Mesodermal cell (in vitro differentiated cells): ENCODE measurements around the gene PON3. TPM values are rescaled to one million over a fixed set of nuclear protein-coding genes. Genes with fewer than 3 reads are reported as not detected.

Source experiments
- H3K27ac ChIP-seq: 2 replicates; pipeline ENCODE4 v1.7.0; 2013; ENCODE audit warnings: mild to moderate bottlenecking, low read depth, low read length, moderate library complexity; ENCODE audit not compliant: severe bottlenecking
- H3K36me3 ChIP-seq: 2 replicates; pipeline ENCODE4 v1.7.1; 2013; ENCODE audit warnings: mild to moderate bottlenecking, low read length, moderate library complexity; ENCODE audit not compliant: control insufficient read depth, insufficient read depth
- H3K4me1 ChIP-seq: one replicate; pipeline ENCODE4 v1.7.1; 2013; ENCODE audit warnings: mild to moderate bottlenecking, low read length; ENCODE audit not compliant: insufficient read depth, control insufficient read depth, poor library complexity, severe bottlenecking
- H3K4me3 ChIP-seq: 2 replicates; pipeline ENCODE4 v1.7.0; 2013; ENCODE audit warnings: low read length, control low read depth, mild to moderate bottlenecking; ENCODE audit not compliant: insufficient read depth, poor library complexity, severe bottlenecking; ENCODE audit errors: extremely low read depth
- H3K9me3 ChIP-seq: 2 replicates; pipeline ENCODE4 v1.7.1; 2013; ENCODE audit warnings: mild to moderate bottlenecking, low read length, moderate library complexity; ENCODE audit not compliant: control insufficient read depth
- WGBS, 2 experiments: methylation state at CpG; one replicate each; pipeline ENCODE4 v1.1.5; 2013; ENCODE audit warnings: missing lambda C conversion rate in 2 of 2; ENCODE audit not compliant: insufficient coverage in 2 of 2; 5-methylcytosine and 5-hydroxymethylcytosine counted together
- polyA plus RNA-seq, 2 experiments: library from polyadenylated mRNA; stranded (reverse); fragments of 50-300 nt; gene quantifications; one replicate each; pipeline ENCODE4 v1.2.3, GENCODE V29; 2013

The PON3 gene
- polyA plus RNA-seq (2013, experiment 1 of 2): not detected
- not detected for polyA plus RNA-seq (2013, experiment 2 of 2)

DNA sequence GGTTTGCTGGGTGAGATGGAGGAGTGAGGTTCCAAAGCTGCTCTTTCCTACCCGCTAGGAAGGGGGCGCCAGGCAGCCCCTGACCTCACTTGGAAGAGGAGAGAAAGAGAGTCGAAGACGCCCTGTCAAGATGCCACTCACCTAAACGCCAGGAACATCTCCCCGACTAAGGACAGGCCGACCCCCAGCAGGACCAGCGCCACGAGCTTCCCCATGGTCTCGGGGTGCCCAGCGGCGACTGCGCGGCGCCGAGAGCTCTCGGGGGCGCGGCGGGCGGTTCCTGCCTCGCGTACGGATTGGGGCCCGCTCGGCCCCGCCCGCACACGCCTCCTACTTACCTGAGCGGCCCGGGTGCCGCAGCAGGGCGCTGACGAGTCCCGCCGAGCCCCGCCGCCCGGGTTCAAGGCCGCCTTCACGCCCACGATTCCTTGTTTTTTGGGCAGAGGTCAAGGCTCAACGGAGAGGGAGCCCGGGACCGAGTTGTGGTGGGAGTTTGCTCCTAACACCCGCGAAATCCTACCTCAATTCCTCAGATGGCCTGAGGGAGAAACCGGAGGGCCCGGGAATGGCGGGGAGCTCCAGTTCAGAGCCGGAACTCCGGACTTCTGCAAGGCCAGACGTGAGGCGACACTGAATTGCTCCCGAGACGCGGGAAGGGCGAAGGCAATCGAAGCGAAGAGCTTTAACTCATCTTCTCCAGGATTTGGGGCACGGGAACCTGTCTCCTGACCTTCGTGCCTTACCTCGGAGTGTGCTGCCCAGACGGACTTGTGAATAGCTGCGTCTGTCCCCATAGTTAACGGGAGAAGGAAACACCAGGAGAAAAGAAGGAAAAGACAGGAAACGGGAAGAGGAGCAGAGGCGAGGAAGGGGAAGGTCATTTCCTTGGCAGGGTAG, at the start of gene PON3:
PON3 (minus strand) TSS at position 240 of the 897 bp plus-strand sequence; CDS start at position 215, 25 bp downstream.
- Histone ChIP-seq H3K36me3 (no peaks in the 10 kb centered on the region), H3K4me1 (peaks cover 3% of the 10 kb centered on the region), H3K4me3 (no peak within 1 kb of the TSS), H3K27ac (no peak within 1 kb of the TSS), H3K9me3 (peaks cover 7% of the 10 kb centered on the region)
- 90 to 93% methylated on average over 47 to 65 of the region's 68 CpGs for WGBS, 2 experiments

DNA sequence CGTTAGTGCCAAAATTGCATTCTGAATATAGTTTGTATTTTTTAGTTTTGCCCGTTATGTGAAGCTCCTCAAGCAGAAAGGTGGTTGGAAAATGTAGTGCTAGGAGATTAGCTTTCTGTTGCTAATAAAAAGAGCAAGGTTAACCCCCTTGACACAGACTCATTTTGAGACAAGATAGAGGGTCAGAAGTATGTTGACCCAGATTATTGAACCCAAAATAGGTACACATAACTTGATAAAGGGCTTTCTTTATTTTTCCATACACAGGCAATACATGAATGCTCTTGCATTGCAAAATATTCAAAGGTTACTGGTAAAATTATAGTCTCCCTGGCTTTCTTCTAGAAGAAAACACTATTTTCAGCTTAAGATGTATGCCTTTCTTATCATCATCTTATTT, 48.6 kb upstream of the PON3 start:
- Histone ChIP-seq H3K4me1 (no peaks in the 10 kb centered on the region), H3K27ac (no peak overlapping the region), H3K9me3 (no peaks in the 10 kb centered on the region), H3K36me3 (no peaks in the 10 kb centered on the region), H3K4me3 (no peak overlapping the region)
- WGBS, 2 experiments: 80 to 83% methylated on average over 1 of the region's 2 CpGs

DNA sequence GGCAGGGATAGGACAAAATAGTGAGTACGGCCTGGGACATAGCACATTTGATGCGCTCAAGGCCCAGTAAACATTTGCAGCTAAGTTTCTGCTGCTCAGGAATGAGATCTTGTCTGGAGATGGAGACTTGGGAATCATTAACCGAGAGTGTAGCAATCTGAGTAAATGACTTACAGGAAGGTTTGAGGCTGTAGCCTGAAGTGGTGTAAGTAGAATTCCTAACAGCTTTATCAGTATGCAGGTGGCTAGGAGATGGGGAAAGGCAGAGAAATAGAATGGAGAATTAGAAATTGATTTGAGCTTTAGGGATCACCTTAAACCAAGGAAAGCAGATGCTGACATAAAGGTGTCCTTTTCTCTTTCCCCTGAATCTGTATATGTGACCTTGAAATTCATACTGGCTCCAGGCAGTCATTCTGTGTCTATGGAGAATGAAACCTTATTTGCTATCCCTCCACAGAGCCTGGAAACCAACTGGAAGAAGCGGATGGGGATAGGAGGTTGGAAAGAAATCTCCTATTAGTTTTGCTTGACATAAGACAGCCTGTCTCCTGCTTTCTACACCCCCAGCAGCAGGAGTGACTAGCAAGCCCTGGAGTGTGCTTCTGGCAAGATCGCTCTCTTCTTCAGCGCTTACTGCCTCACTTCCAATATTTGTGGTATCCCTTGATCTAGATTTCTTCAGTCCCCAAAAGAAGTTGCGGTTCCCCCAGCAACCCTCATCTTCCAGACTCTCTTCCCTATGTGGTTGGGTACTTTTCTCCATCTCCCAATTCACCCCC, 45.1 kb upstream of the PON3 start:
- H3K9me3 ChIP-seq: no peaks in the 10 kb centered on the region
- H3K4me3 ChIP-seq: no peak overlapping the region
- no peaks in the 10 kb centered on the region for H3K4me1 ChIP-seq
- WGBS, 2 experiments: 86 to 90% methylated on average over 6 of the region's 7 CpGs
- no peaks in the 10 kb centered on the region for H3K36me3 ChIP-seq
- no peak overlapping the region for H3K27ac ChIP-seq

DNA sequence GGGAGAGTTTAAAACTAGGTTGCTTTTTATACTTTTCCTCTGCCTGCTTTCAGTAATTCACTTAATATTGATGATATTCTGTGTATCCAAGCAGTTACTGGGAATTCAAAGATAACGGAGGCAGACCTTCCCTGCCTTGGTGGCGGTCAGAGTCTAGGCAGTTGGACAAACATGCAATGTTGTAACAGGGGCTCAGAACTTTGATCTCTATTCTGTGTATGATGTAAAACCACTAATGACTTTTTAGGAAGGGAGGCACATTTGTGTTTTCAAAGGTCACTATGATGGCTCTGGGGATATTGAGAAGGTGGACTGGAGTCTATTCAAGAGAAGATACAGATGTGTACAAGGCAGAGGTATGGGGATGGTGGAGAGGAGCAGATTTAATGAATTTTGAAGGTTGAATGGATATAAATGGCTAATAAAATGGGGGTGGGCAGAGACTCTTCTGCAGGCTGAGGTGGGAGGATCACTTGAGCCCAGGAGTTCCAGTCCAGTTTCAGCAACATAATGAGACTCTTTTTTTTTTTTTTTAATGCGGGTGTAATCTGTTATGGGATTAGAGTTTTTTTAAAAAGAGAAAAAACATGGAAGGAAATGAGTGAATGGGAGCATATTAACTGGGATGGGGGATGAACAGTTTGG, 44.3 kb upstream of the PON3 start:
- WGBS, 2 experiments: 100% methylated on average over 2 of the region's 3 CpGs

DNA sequence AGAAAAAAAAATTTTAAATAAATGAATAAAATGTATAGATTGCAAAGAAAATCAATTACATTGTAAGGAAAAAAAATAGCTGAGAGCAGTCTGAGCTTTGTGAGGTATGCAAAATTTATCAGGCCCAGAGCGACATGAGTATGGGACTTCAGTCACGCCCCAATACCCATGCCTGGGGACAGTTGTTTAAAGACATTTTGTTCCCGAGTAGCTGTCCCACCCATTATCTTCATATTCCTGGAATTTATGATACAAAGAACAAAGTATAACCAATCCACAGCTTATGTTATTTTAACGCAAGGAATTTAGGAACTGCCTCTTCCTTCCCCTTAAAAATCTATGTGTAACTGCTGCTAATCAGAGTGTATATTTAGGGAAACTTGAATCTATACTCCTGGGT, 40.2 kb upstream of the PON3 start:
- 80 to 100% methylated on average over 1 to 2 of the region's 4 CpGs for WGBS, 2 experiments
- Histone ChIP-seq H3K36me3 (peaks cover 20% of the 10 kb centered on the region), H3K4me3 (no peak overlapping the region), H3K9me3 (no peaks in the 10 kb centered on the region), H3K4me1 (no peaks in the 10 kb centered on the region), H3K27ac (no peak overlapping the region)

More for the DNA sequence above, 44.3 kb upstream of the PON3 start:
- Histone ChIP-seq H3K9me3 (no peaks in the 10 kb centered on the region), H3K36me3 (no peaks in the 10 kb centered on the region), H3K4me3 (no peak overlapping the region), H3K4me1 (no peaks in the 10 kb centered on the region), H3K27ac (no peak overlapping the region)

DNA sequence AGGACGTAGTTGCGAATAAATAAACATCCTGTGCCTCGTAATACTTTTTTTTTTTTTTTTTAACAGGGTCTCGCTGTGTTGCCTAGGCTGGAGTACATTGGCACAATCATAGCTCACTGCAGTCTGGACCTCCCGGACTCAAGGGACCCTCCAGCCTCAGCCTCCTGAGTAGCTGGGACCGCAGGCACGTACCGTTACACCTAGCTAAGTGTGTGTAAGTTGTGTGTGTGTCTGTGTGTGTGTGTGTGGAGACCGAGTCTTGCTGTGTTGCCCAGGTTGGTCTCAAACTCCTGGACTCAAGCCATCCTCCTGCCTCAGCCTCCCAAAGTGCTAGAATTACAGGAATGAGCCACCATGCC, 39.2 kb upstream of the PON3 start:
- H3K4me3 ChIP-seq: peak overlapping the region; percentile 63
- H3K36me3 ChIP-seq: peaks cover 28% of the 10 kb centered on the region
- H3K9me3 ChIP-seq: no peaks in the 10 kb centered on the region
- no peaks in the 10 kb centered on the region for H3K4me1 ChIP-seq
- WGBS, 2 experiments: 71 to 85% methylated on average over 4 to 6 of the region's 9 CpGs
- peak overlapping the region; percentile 85 for H3K27ac ChIP-seq

DNA sequence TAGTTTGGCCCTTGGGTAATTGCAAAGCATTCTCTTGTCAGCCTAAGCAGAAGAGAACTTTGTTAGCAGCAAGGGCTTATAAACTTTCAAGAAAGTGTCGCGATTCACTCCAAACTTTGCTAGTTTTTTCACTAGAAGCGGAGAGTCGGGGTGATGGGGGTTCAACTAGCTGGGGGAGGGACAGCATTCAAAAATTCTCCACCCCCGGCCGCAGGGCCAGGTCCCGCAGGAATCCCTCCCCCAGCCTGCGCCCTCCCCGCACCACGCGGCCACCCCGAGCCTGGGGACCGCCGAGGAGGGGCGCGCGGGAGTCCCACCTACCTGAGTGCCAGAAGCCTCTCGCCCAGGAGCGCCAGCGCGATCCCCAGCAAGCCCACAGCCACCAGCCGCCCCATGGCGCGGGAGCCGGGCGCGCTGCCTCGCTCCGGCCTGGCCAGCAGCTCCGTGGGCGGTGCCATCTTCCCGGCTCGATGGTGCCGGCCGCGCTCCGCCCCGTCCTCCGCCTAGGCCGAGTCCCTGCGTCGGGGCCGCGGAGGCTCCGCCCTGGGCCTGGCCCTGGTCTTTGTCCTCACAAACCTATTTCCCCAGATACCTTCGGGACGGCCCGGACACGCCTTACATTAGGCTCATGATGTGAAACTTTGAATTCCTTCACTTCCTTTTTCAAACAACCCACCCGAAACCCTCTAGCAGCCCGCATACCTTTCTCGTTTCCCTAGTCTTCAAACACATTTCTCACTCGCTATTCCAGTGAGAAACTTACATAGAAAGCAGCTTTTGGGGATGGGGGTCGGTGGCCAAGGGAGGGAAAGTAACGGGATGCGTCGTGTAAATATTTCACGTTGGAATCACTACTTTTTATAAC, 38.6 kb upstream of the PON3 start, which contains the start of gene PON2:
PON2 (minus strand) TSS at position 472 of the 865 bp plus-strand sequence; CDS start at position 395, 77 bp downstream.
- H3K4me1 ChIP-seq: no peaks in the 10 kb centered on the region
- H3K27ac ChIP-seq: peak within 1 kb of the TSS; percentile 85
- H3K9me3 ChIP-seq: no peaks in the 10 kb centered on the region
- 0 to 7% methylated on average over 37 of the region's 58 CpGs for WGBS, 2 experiments
- H3K4me3 ChIP-seq: peak within 1 kb of the TSS; percentile 63
- peaks cover 30% of the 10 kb centered on the region for H3K36me3 ChIP-seq

DNA sequence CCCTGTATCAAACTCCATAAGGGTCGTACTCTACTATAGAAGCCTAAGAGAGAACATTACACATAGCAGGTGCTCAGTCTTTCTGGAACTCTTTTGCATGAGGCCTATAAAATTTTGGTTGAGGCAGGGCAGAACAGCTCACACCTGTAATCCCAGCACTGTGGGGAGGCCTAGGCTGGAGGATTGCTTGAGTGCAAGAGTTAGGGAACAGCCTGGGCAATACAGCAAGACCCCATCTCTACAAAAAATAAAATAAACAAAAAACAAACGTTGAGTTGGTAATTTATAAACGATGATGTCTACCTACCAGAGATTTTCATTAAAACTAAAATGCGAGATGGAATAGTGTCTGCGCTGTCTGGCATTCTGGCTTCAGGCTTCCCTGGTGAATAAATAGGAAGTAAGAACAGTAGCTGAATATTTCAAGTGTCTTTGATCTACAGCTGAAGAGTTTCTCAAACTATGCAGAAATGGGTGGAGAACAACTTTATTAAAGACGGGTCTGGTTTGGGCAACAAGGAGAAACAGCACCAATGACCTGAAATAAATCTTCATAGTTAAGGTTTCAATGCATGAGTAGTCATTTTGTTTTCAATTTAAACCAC, 37.9 kb upstream of the PON3 start:
- H3K4me3 ChIP-seq: peak overlapping the region; percentile 63
- H3K4me1 ChIP-seq: no peaks in the 10 kb centered on the region
- peaks cover 36% of the 10 kb centered on the region for H3K36me3 ChIP-seq
- peak overlapping the region; percentile 85 for H3K27ac ChIP-seq
- WGBS, 2 experiments: 77 to 86% methylated on average over 3 to 4 of the region's 6 CpGs
- no peaks in the 10 kb centered on the region for H3K9me3 ChIP-seq

DNA sequence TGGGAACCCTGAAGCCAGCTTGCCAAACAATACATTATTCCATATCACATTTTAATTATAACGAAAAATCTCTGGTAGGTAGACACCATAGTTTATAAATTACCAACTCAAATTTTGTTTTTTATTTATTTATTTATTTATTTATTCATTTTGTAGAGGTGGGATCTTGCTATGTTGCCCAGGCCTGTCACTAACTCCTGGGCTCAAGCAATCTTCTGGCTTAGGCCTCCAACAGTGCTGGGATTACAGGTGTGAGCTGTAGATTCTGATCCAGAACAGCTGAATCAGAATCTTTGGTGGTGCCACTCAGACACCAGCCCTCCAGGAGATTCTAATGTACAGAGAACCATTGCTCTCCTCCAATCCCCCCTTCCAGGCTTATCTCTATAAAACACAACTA, 37.0 kb upstream of the PON3 start:
- H3K4me1 ChIP-seq: no peaks in the 10 kb centered on the region
- H3K9me3 ChIP-seq: no peaks in the 10 kb centered on the region
- H3K27ac ChIP-seq: no peak overlapping the region
- H3K36me3 ChIP-seq: peaks cover 41% of the 10 kb centered on the region
- whole genome bisulfite sequencing, 2 experiments: no CpG with 5 or more reads among the region's 1 CpG
- no peak overlapping the region for H3K4me3 ChIP-seq
